Sciatic nerve (tissue), 2 donors: ENCODE measurements around the gene CRKL. TPM values are rescaled to one million over a fixed set of nuclear protein-coding genes. Genes with fewer than 3 reads are reported as not detected.
"Not testable (repeated sequence)": the region's sequence is repeated elsewhere in the genome, so short reads cannot be mapped to it uniquely, and the experiment has no call there.

Experiments
- ATAC-seq: fragments of 200-7000 bp; cut with Tn5 transposase; one replicate; pipeline ENCODE4 v1.9.1; 2020; ENCODE audit warnings: mild to moderate bottlenecking, moderate library complexity
- DNase-seq: peaks from one replicate; pipeline ENCODE4 v3.0.0-alpha.2; 2020; ENCODE audit warnings: low spot score
- intact Hi-C: fragments of 100-400 bp; cut with DNase I; formaldehyde crosslinking; loops from one replicate; pipeline ENCODE4 v1.14.2; 2022
- total RNA-seq: library from RNA; stranded (reverse); fragmentation: NEBNext Ultra II Directional; extraction: Animal tissue kit (Norgen Biotek cat#: 25700); gene quantifications from one replicate; pipeline ENCODE4 v1.2.1, GENCODE V29; 2021
- donor health status: DM: no; HTN: no; CAD: no.
- donor health status: DM: no; HTN: no; CAD: no.

Gene CRKL
- total RNA-seq, 1 donor from 2014 or later: 61.4 TPM

- ATAC-seq (no peak), DNase-seq (no peak)
- intact Hi-C loops: no loop called here
These were observed 46.2 kb downstream of the CRKL start for GRCh38 chr22:20963201-20964052.

GRCh38 chr22:20964090-20964798, 47.0 kb downstream of the CRKL start:
- DNase-seq (no peak), ATAC-seq (no peak)
- intact Hi-C loops: no loop called here

- DNase-seq: no peak
- intact Hi-C loops: no loop called here
- no peak for ATAC-seq
These were observed 47.5 kb downstream of the CRKL start for GRCh38 chr22:20964799-20965103.

DNA sequence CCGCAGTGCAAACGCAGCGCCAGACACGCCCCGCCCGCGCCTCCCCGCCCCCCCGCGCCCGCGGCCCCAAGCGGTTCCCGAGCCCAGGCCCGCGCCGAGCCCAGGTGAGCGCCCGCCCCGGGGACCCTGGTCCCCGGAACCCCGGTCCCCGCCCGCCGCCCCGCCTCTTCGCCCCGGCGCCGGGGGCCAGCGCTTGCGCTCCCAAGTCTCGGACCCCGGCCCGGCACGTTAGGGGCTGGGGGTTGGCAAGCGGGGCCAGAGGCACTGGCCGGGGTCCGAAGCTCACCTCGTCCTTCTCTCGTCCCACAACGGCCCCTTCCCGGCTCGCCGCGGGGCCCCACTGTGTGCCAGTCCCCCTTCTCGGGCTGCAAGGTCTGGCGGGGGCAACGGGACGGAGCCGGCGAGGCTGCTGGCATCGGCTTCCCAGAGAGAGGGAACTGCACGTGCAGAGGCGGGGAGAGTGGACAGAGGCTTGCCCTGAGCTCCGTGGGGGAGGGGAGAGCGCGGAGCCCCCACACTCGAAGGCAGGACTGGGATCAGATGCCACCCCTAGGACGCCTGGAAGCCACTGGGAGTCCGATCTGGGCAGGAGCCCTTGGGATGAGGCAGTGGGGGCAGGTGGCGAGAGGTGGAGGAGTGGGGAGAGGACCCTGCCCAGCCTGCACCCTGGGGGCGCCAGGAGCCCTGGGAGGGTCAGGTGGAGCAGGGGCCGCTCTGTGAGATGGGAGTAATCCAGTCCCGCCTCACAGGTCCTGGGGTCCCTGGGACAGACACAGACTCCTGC, 48.1 kb downstream of the CRKL start:
- intact Hi-C loops: no loop called here

GRCh38 chr22:20965888-20966855, 49.0 kb downstream of the CRKL start:
- intact Hi-C loops: no loop called here

More for the DNA sequence above, 48.1 kb downstream of the CRKL start:
- ATAC-seq (no peak), DNase-seq (no peak)

DNA sequence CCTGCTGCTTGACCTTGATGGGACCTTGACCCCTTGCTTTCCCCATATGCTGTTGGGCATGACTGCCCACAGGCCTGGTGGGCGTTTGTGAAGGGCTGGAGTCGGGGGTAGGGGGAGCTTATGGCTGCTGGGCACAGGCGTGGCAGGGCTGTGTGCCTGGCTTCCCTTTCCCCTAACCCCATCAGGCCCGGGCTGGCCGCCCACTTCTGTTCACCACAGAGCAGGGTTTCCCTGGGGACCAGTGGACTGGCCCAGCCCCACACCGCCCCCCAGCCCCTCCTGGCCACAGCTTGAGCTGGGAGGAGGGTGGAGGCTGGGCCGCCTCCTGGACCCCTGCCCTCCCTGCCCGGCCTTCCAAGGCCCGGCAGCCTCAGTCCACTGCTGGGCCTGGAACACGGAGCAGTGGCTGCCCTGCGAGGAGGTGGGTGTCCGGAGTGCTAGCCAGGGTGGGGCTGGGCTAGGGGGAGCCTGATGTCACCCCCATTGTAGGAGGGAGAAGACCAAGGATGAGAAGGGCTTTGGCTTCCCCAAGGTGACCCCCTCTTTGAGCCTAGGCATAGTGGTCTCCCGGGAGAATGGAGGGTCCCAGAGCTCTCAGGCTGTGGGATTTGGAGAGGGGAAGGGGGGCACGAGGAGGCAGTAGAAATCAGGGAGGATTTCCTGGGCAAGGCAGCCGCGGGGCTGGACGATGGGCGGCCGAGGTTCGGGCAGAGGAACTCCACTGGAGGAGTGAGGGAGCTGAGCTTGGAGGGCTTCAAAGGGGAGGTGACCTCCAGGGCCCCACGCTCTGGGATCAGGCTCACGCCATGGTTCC, 49.9 kb downstream of the CRKL start, which contains the start of gene AIFM3:
AIFM3 (plus strand) TSS at position 373 of the 814 bp plus-strand sequence. CDS start 690 bp downstream, outside the sequence.
- intact Hi-C loops: no loop called here
- ATAC-seq (no peak), DNase-seq (no peak)

More at GRCh38 chr22:20965888-20966855, 49.0 kb downstream of the CRKL start:
- DNase-seq (no peak), ATAC-seq (no peak)

GRCh38 chr22:20967697-20968211, 50.5 kb downstream of the CRKL start:
- ATAC-seq: no peak
- intact Hi-C loops: no loop called here
- no peak for DNase-seq

DNA sequence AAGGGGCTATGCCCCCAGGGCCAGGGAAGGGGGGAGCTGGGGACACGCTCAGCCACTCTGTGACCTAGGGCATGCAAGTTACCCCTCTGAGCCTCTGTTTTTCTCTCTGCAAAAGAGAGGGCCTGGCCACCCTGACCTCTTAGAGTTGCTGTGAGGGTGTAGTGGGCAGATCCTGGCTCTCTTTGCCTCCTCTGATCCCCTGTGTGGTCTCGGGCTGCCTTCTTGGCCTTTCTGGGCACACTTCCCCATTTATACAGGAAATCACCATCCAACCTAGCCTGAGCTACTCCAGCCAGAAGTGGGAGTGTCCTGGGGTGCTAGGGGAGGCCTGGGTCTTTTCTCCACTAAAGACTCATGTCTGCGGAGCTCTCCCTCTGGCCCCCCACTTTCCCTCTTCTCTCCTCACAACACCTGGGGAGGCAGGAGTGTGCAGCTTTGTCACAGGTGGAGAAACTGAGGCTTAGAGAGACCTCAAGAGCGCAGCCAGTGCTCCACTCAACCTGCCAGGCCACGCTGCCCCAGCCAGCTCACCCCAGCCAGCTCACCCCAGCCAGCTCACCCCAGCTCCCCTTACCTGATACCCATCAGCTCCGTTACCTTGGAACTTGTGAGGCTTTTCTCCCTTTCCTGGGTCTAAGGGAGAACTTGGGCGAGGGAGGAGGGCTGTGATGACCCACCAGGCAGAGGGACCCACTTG, 51.2 kb downstream of the CRKL start:
- ATAC-seq (no peak), DNase-seq (no peak)
- intact Hi-C loops: no loop called here

DNA sequence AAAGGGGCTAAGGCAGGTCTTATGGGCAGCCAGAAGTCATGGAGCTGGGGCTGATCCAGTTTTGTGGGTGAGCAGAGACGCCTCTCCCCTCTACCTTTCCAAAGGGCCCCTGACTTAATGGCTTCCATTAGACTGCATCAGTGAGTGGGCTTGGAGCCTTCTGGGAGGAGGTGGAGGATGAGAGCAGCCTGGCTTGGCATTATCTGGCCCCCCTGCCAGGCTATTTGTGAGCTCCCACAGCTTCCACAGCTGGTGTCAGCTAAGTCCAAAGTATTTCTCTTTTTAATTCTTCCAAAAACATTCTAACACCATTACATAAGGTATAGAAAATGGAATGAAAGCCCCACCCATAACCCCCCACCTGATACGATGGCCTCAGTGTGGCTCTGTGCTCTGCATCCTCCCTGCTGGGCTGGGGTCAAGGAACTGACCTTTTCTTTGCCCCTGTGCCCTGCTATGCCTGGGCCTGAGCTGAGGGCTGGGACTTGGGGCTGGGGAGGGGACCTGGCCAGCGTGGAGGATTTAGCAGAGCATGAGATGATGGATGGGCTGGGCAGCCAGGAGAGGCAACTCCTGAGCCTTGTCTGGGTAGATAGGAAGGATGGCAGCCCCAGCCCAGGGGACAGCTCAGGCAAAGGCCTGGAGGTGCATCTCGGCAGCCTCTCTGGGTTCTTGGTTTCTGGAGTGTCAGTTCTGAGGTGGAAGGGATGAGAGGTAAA, 53.9 kb downstream of the CRKL start:
- no peak for DNase-seq
- no peak for ATAC-seq
- intact Hi-C loops: no loop called here

- DNase-seq, ATAC-seq, intact Hi-C loops: not testable (repeated sequence)
These were observed 54.9 kb downstream of the CRKL start for GRCh38 chr22:20972014-20972694.

GRCh38 chr22:20972933-20973577, 55.8 kb downstream of the CRKL start:
- no peak for DNase-seq

GRCh38 chr22:20973634-20974286, 56.6 kb downstream of the CRKL start:
- no peak for ATAC-seq
- intact Hi-C loops: no loop called here
- DNase-seq: no peak

More at GRCh38 chr22:20972933-20973577, 55.8 kb downstream of the CRKL start:
- intact Hi-C loops: no loop called here
- ATAC-seq: no peak

DNA sequence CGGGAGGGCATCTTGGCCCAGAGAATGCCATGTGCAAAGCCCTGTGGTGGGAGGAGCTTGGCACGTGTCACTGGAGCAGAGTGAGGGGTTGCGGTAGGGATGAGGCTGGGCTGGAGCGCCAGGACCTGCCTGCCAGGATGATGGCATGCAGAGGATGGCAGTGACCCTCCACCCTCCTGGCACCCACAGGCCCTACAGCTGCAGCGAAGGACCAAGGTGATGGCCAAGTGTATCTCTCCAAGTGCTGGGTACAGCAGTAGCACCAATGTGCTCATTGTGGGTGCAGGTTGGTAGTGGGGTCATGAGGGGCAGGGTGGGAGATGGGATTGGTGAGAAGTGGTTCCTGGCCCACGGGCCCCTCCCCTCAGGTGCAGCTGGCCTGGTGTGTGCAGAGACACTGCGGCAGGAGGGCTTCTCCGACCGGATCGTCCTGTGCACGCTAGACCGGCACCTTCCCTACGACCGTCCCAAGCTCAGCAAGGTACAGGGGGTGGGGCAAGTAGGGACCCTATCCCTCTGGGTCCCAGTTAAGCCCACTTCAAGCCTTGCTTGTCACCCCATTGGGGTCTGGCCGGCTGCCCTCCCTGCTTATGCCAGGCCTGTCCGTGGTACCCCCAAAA, 57.2 kb downstream of the CRKL start:
- intact Hi-C loops: no loop called here
- no peak for ATAC-seq

DNA sequence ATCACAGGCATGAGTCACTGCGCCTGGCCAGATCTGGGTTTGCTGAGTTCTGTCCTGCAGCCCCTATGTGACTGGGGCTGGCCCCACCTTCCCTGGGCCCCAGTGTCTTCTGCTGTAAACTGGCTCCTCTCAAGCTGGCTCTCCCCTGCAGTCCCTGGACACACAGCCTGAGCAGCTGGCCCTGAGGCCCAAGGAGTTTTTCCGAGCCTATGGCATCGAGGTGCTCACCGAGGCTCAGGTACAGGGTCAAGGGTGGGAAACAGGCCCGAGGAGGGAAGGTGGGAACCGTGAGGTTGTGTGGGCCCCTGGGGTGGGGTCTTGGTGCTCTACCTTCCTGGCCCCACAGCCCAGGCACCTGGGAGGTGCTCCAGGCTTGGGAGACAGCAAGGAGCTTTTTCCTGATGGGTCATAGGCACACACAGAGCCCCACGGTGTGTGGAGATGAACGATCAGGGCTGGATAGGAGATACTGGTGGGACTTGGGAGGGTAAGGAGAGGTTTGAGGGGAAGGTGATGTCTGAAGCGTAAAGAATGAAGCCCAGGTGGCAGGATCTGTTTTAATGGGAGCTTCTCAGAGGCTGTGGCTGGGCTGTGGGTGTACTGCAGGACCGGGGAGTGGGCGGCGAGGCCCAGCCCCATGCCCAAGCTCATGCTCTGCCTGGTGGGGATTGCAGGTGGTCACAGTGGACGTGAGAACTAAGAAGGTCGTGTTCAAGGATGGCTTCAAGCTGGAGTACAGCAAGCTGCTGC, 58.5 kb downstream of the CRKL start:
- DNase-seq (no peak), ATAC-seq (no peak)
- intact Hi-C loops: no loop called here

More for the DNA sequence above, 57.2 kb downstream of the CRKL start:
- DNase-seq: no peak
